Measurements from ENCODE around the gene PPIL3.

PPIL3 gene

DNA sequence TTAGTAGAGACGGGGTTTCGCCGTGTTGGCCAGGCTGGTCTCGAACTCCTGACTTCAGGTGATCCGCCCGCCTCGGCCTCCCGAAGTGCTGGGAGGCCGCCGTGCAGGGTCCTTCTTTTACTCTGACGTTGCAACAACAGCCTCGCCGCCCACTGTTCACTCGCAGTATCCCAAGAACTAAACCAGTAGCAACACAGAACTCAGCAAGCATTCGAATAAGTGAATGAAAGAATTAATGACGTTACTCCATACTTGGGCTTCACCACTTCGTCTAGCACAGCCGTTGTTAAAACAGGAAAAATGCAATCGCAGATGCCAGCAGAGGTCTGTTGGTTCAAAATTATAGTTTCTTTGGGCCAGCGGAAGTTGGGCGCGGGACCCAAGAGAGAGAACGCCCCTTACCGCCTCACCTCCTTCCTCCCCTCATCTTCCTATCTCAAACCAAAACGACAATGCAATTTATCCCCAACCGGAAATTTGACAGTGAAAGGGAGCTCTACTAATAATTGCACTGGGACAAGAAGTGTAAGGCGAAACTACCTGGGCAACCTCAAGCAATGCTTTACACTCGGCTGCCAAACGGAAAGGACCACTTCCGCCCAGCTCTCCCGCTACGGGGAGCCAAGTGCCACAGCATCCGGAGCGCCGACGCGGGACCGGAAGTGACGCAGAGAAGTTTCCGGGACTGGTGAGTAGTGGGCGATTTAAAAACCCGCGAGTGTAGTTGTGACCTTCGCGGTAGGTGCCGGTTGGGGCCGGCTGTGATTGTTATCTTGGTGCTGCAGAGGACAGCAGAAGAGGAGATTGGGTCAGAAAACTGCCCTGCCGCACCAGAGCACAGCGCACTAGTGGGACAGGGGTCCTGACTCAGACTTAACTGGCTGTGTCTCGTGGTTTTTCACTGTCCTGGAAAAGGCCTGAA, at the start of gene PPIL3, which contains the start of gene NIF3L1:
Gene PPIL3 (minus strand): TSS at position 374 of the 922 bp plus-strand sequence. CDS start 1,462 bp downstream, outside the sequence.
Gene NIF3L1 (plus strand): TSS at position 668 of the 922 bp plus-strand sequence. CDS start 2,573 bp downstream, outside the sequence.
- H2AFZ ChIP-seq (ENCODE audit: low read length, unreplicated experiment): peak within 1 kb of the TSS; percentile 95
- peak within 1 kb of the TSS; percentile 96 for H3K27ac ChIP-seq (ENCODE audit: low read depth, low read length)
- peaks cover 53% of the 10 kb centered on the region for H3K79me2 ChIP-seq (ENCODE audit: control insufficient read depth, insufficient read depth, low read length, unreplicated experiment)
- H3K4me1 ChIP-seq (ENCODE audit: control insufficient read depth, insufficient read depth, low read length, unreplicated experiment): peaks cover 16% of the 10 kb centered on the region
- H3K27me3 ChIP-seq (ENCODE audit: insufficient read depth, low read length): no peaks in the 10 kb centered on the region
- H3K36me3 ChIP-seq (ENCODE audit: insufficient read depth, low read length): peaks cover 6% of the 10 kb centered on the region
- H3K4me3 ChIP-seq (ENCODE audit: low read depth, low read length): peak within 1 kb of the TSS; percentile 93

DNA sequence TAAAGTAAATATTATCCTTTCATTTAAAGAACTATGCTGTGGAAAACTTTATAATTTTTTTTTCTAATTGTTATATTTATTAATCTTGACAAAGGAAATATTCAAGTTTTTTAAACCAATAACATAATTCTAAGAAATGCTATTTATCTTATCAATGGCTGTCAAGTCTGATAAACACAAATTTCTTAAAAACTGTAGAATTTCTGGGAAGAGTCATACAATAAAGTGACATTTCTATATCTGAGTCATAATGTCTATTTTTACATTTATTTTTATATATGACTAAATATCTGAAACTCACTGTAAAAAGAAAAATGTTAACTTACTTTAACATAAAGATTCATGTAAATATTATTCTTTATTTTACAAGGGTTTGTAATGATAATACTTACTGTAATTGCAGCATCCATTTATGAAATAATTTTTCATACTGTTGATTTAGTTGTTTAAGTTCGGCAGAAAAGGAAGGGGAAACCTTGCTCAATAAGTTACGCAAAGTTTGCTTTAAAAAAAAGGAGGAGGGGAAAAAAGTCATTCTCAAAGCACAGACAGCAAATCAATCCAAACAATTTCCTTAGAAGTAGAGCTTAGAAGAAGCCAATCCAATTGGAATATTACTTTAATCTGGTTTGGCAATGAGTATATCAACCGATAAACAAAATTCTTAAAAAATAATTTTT, 42.2 kb upstream of the PPIL3 start:
- no peak overlapping the region for H2AFZ ChIP-seq (ENCODE audit: low read length, unreplicated experiment)
- no peak overlapping the region for H3K4me3 ChIP-seq (ENCODE audit: low read depth, low read length)
- H3K27me3 ChIP-seq (ENCODE audit: insufficient read depth, low read length): no peaks in the 10 kb centered on the region
- peak overlapping the region; percentile 17; the same call in 1 of the 2 replicates for H3K27ac ChIP-seq (ENCODE audit: low read depth, low read length)
- peaks cover 12% of the 10 kb centered on the region for H3K36me3 ChIP-seq (ENCODE audit: insufficient read depth, low read length)
- H3K4me1 ChIP-seq (ENCODE audit: control insufficient read depth, insufficient read depth, low read length, unreplicated experiment): peaks cover 10% of the 10 kb centered on the region
- no peaks in the 10 kb centered on the region for H3K79me2 ChIP-seq (ENCODE audit: control insufficient read depth, insufficient read depth, low read length, unreplicated experiment)

DNA sequence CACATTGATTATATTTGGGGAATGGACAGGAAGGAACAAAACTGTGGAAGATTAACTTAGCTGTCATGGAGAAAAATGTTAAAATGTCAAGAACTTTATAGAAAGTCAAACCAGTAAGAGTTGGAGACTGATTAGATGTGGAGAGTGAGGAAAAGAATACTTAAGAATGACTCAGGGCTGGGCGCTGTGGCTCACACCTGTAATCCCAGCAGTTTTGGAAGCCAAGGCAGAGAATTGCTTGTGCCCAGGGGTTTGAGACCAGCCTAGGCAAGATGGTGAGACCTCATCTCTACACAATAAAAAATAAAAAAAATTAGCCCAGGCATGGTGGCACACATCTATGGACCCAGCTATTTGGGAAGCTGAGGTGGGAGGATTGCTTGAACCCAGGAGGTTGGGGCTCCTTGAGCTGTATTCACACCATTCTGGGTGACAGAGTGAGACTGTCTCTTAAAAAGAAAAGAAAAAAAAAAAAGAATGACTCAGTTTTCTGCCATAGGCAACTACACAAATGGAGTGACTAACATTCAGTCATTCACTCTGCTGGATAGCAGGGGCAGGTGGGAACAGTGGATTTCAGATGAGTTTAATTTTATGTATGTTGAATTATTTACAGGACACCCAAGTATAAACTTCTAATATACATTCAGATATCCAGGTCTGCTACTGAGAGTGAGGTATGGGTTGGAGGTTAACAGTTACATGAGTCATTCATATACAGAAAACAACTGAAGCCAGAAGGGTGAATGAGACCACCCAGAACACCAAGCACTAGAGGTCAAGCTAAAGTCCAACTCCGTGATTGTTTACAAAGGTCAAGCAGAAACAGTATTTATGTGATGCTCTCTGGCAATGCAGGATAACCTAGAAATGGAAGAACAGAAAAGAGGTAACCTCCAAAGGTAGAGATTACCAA, 40.7 kb upstream of the PPIL3 start:
- H3K36me3 ChIP-seq (ENCODE audit: insufficient read depth, low read length): peaks cover 15% of the 10 kb centered on the region
- no peaks in the 10 kb centered on the region for H3K79me2 ChIP-seq (ENCODE audit: control insufficient read depth, insufficient read depth, low read length, unreplicated experiment)
- no peak overlapping the region for H3K4me3 ChIP-seq (ENCODE audit: low read depth, low read length)
- no peaks in the 10 kb centered on the region for H3K27me3 ChIP-seq (ENCODE audit: insufficient read depth, low read length)
- H2AFZ ChIP-seq (ENCODE audit: low read length, unreplicated experiment): no peak overlapping the region
- H3K27ac ChIP-seq (ENCODE audit: low read depth, low read length): no peak overlapping the region
- H3K4me1 ChIP-seq (ENCODE audit: control insufficient read depth, insufficient read depth, low read length, unreplicated experiment): peaks cover 10% of the 10 kb centered on the region

DNA sequence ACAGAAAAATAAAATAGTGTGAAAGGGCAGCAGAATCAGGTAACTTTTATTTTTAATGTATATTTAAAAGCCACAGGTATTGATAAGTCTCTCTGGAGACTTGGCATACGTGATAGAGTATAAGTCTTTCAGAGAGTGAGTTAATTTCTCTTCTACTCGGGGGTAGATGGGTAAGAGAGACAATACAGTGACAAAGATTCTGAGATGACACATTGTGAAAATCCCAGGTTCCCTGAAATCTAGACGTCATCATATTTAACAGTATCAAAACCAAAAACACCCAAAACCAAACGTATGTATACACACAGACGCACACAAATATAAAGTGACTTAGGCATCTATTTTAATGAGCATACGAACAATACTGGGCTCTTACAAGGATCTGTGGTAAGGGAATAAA, 33.6 kb upstream of the PPIL3 start:
- Histone ChIP-seq H3K36me3 (ENCODE audit: insufficient read depth, low read length) (peaks cover 19% of the 10 kb centered on the region), H2AFZ (ENCODE audit: low read length, unreplicated experiment) (no peak overlapping the region), H3K4me3 (ENCODE audit: low read depth, low read length) (no peak overlapping the region), H3K79me2 (ENCODE audit: control insufficient read depth, insufficient read depth, low read length, unreplicated experiment) (no peaks in the 10 kb centered on the region), H3K27ac (ENCODE audit: low read depth, low read length) (no peak overlapping the region), H3K27me3 (ENCODE audit: insufficient read depth, low read length) (no peaks in the 10 kb centered on the region), H3K4me1 (ENCODE audit: control insufficient read depth, insufficient read depth, low read length, unreplicated experiment) (no peaks in the 10 kb centered on the region)

DNA sequence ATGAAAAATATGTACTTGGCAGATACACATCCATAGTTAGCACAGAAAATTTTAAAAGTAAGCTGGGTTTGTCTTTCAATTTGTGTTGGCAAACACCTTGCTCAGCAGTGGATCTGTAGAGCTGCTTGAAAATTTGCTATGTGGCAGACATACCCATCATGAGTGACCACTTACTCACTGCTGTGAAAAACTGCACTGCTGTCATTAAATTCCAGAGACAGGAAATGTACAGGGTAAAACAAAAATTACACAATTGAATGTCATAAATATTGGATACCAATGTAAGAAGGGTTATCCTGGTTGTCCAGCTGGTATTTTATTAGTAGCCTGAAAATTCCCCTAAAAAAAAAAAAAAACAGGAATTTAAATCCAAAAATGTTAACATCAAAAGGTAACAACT, 24.8 kb upstream of the PPIL3 start:
- Histone ChIP-seq H2AFZ (ENCODE audit: low read length, unreplicated experiment) (no peak overlapping the region), H3K27me3 (ENCODE audit: insufficient read depth, low read length) (no peaks in the 10 kb centered on the region), H3K36me3 (ENCODE audit: insufficient read depth, low read length) (peaks cover 11% of the 10 kb centered on the region), H3K79me2 (ENCODE audit: control insufficient read depth, insufficient read depth, low read length, unreplicated experiment) (no peaks in the 10 kb centered on the region), H3K4me1 (ENCODE audit: control insufficient read depth, insufficient read depth, low read length, unreplicated experiment) (peaks cover 9% of the 10 kb centered on the region), H3K4me3 (ENCODE audit: low read depth, low read length) (no peak overlapping the region), H3K27ac (ENCODE audit: low read depth, low read length) (peak overlapping the region; percentile 64)

DNA sequence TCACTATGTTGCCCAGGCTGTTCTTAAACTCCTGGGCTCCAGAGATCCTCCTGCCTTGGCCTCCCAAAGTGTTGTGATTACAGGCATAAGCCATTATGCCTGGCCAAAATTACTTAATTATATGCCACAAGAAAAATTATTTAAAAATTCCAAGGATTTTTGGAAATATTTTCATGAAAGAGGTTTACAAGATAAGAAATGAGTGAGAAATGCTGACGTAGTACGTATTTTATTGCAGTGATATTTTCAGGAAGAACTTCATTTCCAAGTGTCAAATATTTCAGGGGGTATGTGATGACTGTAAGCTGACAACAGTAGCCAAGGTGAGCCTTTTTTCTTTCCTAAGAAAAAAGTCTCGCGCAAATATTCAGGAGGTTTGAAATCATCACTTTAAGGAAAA, 21.1 kb upstream of the PPIL3 start:
- H2AFZ ChIP-seq (ENCODE audit: low read length, unreplicated experiment): no peak overlapping the region
- H3K4me1 ChIP-seq (ENCODE audit: control insufficient read depth, insufficient read depth, low read length, unreplicated experiment): peaks cover 9% of the 10 kb centered on the region
- H3K27ac ChIP-seq (ENCODE audit: low read depth, low read length): no peak overlapping the region
- H3K4me3 ChIP-seq (ENCODE audit: low read depth, low read length): no peak overlapping the region
- H3K79me2 ChIP-seq (ENCODE audit: control insufficient read depth, insufficient read depth, low read length, unreplicated experiment): no peaks in the 10 kb centered on the region
- peaks cover 7% of the 10 kb centered on the region for H3K36me3 ChIP-seq (ENCODE audit: insufficient read depth, low read length)
- no peaks in the 10 kb centered on the region for H3K27me3 ChIP-seq (ENCODE audit: insufficient read depth, low read length)

DNA sequence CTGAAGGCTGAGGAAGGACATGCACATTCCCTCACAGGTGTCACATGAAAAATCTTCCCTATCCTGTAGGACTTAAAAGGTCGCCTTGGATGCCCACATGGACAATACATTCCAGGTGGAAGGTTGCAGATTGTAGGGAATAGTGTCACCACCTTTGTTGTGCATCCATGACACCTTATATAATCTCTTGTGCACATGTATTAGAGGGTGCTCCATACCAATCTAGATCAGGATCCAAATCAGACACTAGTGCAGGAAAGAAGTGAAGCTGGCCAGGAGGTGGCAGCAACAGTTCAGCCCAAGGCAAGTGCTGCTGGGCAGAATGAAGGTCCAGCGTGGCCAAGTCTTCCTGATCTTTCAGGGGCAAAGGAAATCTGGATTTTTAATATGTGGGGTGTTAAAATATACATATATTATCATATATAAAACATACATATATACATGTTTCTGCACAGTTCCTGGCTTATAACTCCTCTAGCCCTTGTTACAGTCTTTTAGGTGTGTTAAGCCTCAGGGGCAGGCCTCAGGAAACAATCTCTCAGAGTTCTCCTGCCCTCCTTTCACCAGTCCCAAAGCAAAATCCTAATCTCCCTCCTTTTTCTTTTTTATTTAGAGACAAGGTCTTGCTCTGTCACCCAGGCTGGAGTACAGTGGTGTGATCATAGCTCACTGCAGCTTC, 16.9 kb upstream of the PPIL3 start:
- H3K79me2 ChIP-seq (ENCODE audit: control insufficient read depth, insufficient read depth, low read length, unreplicated experiment): no peaks in the 10 kb centered on the region
- peaks cover 8% of the 10 kb centered on the region; the same call in 1 of the 2 replicates for H3K36me3 ChIP-seq (ENCODE audit: insufficient read depth, low read length)
- H3K4me3 ChIP-seq (ENCODE audit: low read depth, low read length): no peak overlapping the region
- H3K4me1 ChIP-seq (ENCODE audit: control insufficient read depth, insufficient read depth, low read length, unreplicated experiment): no peaks in the 10 kb centered on the region
- no peaks in the 10 kb centered on the region for H3K27me3 ChIP-seq (ENCODE audit: insufficient read depth, low read length)
- no peak overlapping the region for H2AFZ ChIP-seq (ENCODE audit: low read length, unreplicated experiment)
- H3K27ac ChIP-seq (ENCODE audit: low read depth, low read length): no peak overlapping the region

DNA sequence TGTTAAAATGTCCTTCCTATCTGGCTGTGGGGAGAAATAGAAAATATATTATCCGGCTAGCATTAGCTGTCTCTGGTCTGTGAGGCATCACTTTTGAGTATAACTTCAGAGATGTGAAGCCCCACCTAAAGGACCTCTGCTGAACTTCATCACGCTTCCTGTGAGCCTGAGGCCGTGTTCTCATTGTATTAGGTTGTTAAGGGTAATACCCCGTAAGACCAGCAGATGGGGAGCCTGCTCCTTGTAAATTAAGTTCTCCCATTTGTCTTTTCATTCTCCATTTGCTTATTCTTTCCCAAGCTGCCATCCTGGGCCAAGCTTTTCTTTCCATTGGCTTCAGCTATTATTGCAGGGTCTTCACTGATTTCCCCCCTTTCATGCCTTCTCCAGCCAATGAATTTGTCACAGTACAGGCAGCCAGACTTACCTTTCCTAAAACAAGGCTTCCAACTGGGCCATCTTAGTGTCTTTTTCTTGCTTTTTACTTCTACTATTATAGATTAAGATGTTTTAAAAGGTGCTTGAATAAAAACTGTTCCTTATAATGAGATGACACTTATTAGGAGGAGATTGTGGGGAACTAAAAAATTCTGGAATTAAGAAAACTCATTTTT, 12.7 kb upstream of the PPIL3 start:
- Histone ChIP-seq H3K79me2 (ENCODE audit: control insufficient read depth, insufficient read depth, low read length, unreplicated experiment) (no peaks in the 10 kb centered on the region), H2AFZ (ENCODE audit: low read length, unreplicated experiment) (no peak overlapping the region), H3K4me3 (ENCODE audit: low read depth, low read length) (no peak overlapping the region), H3K27ac (ENCODE audit: low read depth, low read length) (no peak overlapping the region), H3K4me1 (ENCODE audit: control insufficient read depth, insufficient read depth, low read length, unreplicated experiment) (no peaks in the 10 kb centered on the region), H3K36me3 (ENCODE audit: insufficient read depth, low read length) (peaks cover 12% of the 10 kb centered on the region; the same call in 1 of the 2 replicates), H3K27me3 (ENCODE audit: insufficient read depth, low read length) (no peaks in the 10 kb centered on the region)

DNA sequence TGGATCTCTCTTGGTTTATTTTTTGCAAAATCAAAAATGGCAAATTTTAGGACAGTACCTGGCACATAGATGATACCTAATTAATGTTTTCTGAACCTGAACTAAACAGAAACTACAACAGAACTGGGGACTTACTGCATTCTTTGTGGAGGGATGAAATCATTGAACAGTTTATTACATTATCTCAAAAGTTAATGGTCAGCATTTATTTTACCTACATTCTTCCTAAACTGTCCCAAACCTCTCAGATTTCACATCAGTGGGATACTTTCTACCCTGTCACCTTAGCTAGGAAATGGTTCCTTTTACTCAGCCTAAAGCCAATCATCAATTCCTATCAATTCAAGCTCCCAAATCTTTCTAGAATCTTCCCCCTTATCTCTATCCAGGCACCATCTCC, 10.6 kb upstream of the PPIL3 start:
- Histone ChIP-seq H3K4me3 (ENCODE audit: low read depth, low read length) (no peak overlapping the region), H3K79me2 (ENCODE audit: control insufficient read depth, insufficient read depth, low read length, unreplicated experiment) (no peaks in the 10 kb centered on the region), H3K4me1 (ENCODE audit: control insufficient read depth, insufficient read depth, low read length, unreplicated experiment) (no peaks in the 10 kb centered on the region), H3K27ac (ENCODE audit: low read depth, low read length) (no peak overlapping the region), H3K36me3 (ENCODE audit: insufficient read depth, low read length) (peaks cover 12% of the 10 kb centered on the region; the same call in 1 of the 2 replicates), H3K27me3 (ENCODE audit: insufficient read depth, low read length) (no peaks in the 10 kb centered on the region), H2AFZ (ENCODE audit: low read length, unreplicated experiment) (no peak overlapping the region)
